Measurements from ENCODE around the gene OR52B6. TPM values are rescaled to one million over a fixed set of nuclear protein-coding genes. Genes with fewer than 3 reads are reported as not detected.
A peak's percentile ranks its signal among the peaks of the same experiment; 100 is the strongest.

OR52B6 gene
- total and polyA plus RNA-seq, 8 donors = not detected

DNA sequence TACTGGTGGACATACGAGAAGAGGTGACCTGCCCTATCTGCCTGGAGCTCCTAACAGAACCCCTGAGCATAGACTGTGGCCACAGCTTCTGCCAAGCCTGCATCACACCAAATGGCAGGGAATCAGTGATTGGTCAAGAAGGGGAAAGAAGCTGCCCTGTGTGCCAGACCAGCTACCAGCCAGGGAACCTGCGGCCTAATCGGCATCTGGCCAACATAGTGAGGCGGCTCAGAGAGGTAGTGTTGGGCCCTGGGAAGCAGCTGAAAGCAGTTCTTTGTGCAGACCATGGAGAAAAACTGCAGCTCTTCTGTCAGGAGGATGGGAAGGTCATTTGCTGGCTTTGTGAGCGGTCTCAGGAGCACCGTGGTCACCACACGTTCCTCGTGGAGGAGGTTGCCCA, 22.6 kb downstream of the OR52B6 start:
- H3K36me3 ChIP-seq = peaks cover 0 to 6% (median 0%) of the 10 kb centered on the region in 4 donors
- no peaks in the 10 kb centered on the region for H3K27me3 ChIP-seq
- intact Hi-C loops (cut with DNase I; ENCODE audit: low total_unique reads) = no loop called here
- H3K27ac ChIP-seq = no peak overlapping the region
- WGBS, 5 donors = 87 to 94% (median 91%) methylated on average over 8 of the region's 8 CpGs
- no peaks in the 10 kb centered on the region for H3K9me3 ChIP-seq
- no peak for DNase-seq
- peaks cover 0 to 26% (median 8%) of the 10 kb centered on the region in 4 donors for H3K4me1 ChIP-seq
- TF ChIP-seq EP300 (IDR thresholded peaks at IDR 0.05) (no peak), POLR2A (IDR thresholded peaks at IDR 0.05) (no peak), POLR2AphosphoS5 (IDR thresholded peaks at IDR 0.05) (no peak)
- TF ChIP-seq, protein P1, sequence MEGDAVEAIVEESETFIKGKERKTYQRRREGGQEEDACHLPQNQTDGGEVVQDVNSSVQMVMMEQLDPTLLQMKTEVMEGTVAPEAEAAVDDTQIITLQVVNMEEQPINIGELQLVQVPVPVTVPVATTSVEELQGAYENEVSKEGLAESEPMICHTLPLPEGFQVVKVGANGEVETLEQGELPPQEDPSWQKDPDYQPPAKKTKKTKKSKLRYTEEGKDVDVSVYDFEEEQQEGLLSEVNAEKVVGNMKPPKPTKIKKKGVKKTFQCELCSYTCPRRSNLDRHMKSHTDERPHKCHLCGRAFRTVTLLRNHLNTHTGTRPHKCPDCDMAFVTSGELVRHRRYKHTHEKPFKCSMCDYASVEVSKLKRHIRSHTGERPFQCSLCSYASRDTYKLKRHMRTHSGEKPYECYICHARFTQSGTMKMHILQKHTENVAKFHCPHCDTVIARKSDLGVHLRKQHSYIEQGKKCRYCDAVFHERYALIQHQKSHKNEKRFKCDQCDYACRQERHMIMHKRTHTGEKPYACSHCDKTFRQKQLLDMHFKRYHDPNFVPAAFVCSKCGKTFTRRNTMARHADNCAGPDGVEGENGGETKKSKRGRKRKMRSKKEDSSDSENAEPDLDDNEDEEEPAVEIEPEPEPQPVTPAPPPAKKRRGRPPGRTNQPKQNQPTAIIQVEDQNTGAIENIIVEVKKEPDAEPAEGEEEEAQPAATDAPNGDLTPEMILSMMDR (IDR thresholded peaks at IDR 0.05) = no peak
- no peak overlapping the region for H3K4me3 ChIP-seq

DNA sequence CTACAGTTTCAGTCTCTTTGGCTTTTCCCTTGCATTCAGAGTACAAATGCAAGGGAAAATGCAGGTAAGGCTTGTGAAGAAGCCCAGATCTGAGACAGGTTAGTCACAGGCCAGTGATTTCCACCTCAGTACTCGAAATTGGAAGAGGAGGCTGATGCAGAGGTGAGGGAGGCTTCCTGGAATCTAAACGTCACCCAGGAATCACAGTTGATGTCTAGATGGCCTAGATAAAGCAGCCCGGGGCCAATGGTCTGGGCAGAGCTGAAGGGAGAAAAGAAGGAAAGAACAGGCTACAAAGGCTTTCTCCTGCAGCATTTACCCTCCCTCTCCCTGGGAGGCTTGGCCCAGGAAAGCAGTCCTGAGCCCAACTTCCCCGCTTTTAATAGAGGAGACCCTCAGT, 24.2 kb downstream of the OR52B6 start:
- Histone ChIP-seq H3K9me3 (no peaks in the 10 kb centered on the region), H3K36me3 (peaks cover 0 to 6% (median 0%) of the 10 kb centered on the region in 4 donors), H3K27me3 (no peaks in the 10 kb centered on the region), H3K4me1 (peaks cover 0 to 21% (median 8%) of the 10 kb centered on the region in 4 donors), H3K4me3 (no peak overlapping the region), H3K27ac (no peak overlapping the region)
- intact Hi-C loops (cut with DNase I; ENCODE audit: low total_unique reads) = no loop called here
- no peak for DNase-seq
- WGBS, 5 donors = 71 to 82% (median 74%) methylated on average over 4 of the region's 4 CpGs
- TF ChIP-seq POLR2A (IDR thresholded peaks at IDR 0.05) (no peak), POLR2AphosphoS5 (IDR thresholded peaks at IDR 0.05) (no peak), EP300 (IDR thresholded peaks at IDR 0.05) (no peak)
- TF ChIP-seq, protein P1 (IDR thresholded peaks at IDR 0.05) = no peak

DNA sequence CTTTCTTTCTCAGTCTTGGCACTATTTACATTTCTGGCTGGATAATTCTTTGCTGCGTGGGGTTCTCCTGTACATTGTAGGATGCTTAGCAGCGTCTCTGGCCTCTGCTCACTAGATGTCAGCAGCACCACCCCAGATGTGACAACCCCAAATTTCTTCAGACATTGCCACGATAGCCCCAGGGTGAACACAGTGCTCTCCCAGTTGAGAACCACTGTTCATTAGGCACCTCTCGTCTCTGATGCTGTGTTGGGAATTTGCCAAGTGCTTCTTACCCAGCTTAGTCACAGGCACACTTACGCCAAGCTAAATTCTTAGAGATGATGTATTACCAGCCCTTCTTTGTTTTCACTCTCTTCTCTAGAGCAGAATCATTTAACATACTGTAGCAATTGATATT, 25.2 kb downstream of the OR52B6 start:
- Histone ChIP-seq H3K27ac (no peak overlapping the region), H3K4me1 (peaks cover 0 to 11% (median under 1%) of the 10 kb centered on the region in 4 donors), H3K4me3 (no peak overlapping the region), H3K27me3 (no peaks in the 10 kb centered on the region), H3K9me3 (no peaks in the 10 kb centered on the region), H3K36me3 (peaks cover 0 to 16% (median 4%) of the 10 kb centered on the region in 4 donors)
- peak in 1 of 2 donors; percentile 32 for DNase-seq
- WGBS, 5 donors = 63 to 74% (median 69%) methylated on average over 5 of the region's 5 CpGs
- TF ChIP-seq POLR2AphosphoS5 (IDR thresholded peaks at IDR 0.05) (no peak), EP300 (IDR thresholded peaks at IDR 0.05) (no peak)
- intact Hi-C loops (cut with DNase I; ENCODE audit: low total_unique reads) = no loop called here

DNA sequence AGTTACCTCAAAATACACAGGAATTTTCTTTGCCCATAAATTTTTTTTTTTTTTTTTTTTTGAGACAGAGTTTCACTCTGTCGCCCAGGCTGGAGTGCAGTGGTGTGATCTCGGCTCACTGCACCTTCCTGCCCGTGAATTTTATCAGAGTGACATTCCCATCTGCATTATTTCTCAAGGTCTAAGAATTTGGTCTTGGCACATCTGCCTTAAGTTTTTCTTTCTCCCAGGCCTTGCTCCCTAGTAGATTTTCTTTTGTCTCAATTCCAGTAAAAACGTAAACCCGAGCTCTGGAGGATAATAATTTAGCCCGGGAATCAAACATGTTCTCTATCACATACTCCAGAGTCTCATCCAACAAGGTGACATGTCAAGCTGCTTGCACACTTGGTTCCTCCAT, 28.1 kb downstream of the OR52B6 start:
- Histone ChIP-seq H3K4me1 (peaks cover 0 to 9% (median 0%) of the 10 kb centered on the region in 4 donors), H3K4me3 (no peak overlapping the region), H3K9me3 (no peaks in the 10 kb centered on the region), H3K27ac (no peak overlapping the region), H3K27me3 (no peaks in the 10 kb centered on the region), H3K36me3 (peaks cover 0 to 23% (median 5%) of the 10 kb centered on the region in 4 donors)
- WGBS, 5 donors = 77 to 91% (median 86%) methylated on average over 6 of the region's 6 CpGs
- no peak for DNase-seq
- TF ChIP-seq EP300 (IDR thresholded peaks at IDR 0.05) = no peak
- no peak for TF ChIP-seq POLR2AphosphoS5 (IDR thresholded peaks at IDR 0.05)
- no peak for TF ChIP-seq POLR2A (IDR thresholded peaks at IDR 0.05)
- TF ChIP-seq, protein P1 (IDR thresholded peaks at IDR 0.05) = no peak
- intact Hi-C loops (cut with DNase I; ENCODE audit: low total_unique reads) = no loop called here

DNA sequence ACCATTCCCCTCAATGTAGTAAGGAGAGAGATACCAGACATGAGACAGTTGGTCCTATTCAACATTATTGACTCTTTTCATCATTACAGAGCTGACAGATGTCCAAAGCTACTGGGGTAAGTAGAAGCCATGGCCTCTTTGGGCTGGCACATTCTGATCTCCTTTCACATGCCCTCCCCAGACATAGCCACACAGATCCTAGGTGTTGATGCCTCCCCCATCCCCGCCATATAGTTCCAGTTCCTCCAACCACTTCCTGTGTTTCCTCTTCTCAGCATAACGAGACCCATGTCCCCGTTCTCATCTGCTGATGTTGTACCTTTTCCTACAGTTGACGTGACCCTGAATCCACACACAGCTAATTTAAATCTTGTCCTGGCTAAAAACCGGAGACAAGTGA, 29.8 kb downstream of the OR52B6 start:
- TF ChIP-seq POLR2A (IDR thresholded peaks at IDR 0.05) (no peak), POLR2AphosphoS5 (IDR thresholded peaks at IDR 0.05) (no peak), EP300 (IDR thresholded peaks at IDR 0.05) (no peak)
- TF ChIP-seq, protein P1 (IDR thresholded peaks at IDR 0.05) = no peak
- Histone ChIP-seq H3K4me3 (no peak overlapping the region), H3K27me3 (no peaks in the 10 kb centered on the region), H3K36me3 (peaks cover 0 to 17% (median 5%) of the 10 kb centered on the region in 4 donors), H3K4me1 (peaks cover 0 to 9% (median 0%) of the 10 kb centered on the region in 4 donors), H3K9me3 (no peaks in the 10 kb centered on the region), H3K27ac (no peak overlapping the region)
- intact Hi-C loops (cut with DNase I; ENCODE audit: low total_unique reads) = no loop called here
- WGBS, 5 donors = 73 to 90% (median 84%) methylated on average over 5 of the region's 5 CpGs
- no peak for DNase-seq

Measured in stomach (tissue), 9 donors.